H9 (cell line): ENCODE measurements around the gene KLHL14. TPM values are rescaled to one million over a fixed set of nuclear protein-coding genes. Genes with fewer than 3 reads are reported as not detected.

Source experiments
- DNase-seq: peaks from one replicate; pipeline ENCODE4 v3.0.0-alpha.2; 2017
- H2AFZ ChIP-seq: one replicate; pipeline ENCODE4 v1.6.1; 2013; ENCODE audit warnings: mild to moderate bottlenecking, low read length, control low read depth, moderate library complexity
- H2AK5ac ChIP-seq: 2 replicates; pipeline ENCODE4 v1.6.1; 2013; ENCODE audit warnings: low read length, control low read depth, mixed read lengths; ENCODE audit not compliant: insufficient read length
- H2BK120ac ChIP-seq: one replicate; pipeline ENCODE4 v1.6.1; 2013; ENCODE audit warnings: low read depth, mild to moderate bottlenecking, low read length, control low read depth, inconsistent platforms; ENCODE audit not compliant: poor library complexity, severe bottlenecking
- H2BK12ac ChIP-seq: 2 replicates; pipeline ENCODE4 v1.6.1; 2013; ENCODE audit warnings: low read length, control low read depth, mixed read lengths, low read depth; ENCODE audit not compliant: insufficient read length
- H2BK15ac ChIP-seq: 2 replicates; pipeline ENCODE4 v1.6.1; 2013; ENCODE audit warnings: low read depth, low read length, control low read depth
- H2BK20ac ChIP-seq: one replicate; pipeline ENCODE4 v1.6.1; 2013; ENCODE audit warnings: low read depth, mild to moderate bottlenecking, low read length, control low read depth, inconsistent platforms; ENCODE audit not compliant: poor library complexity, severe bottlenecking
- H2BK5ac ChIP-seq: 2 replicates; pipeline ENCODE4 v1.6.1; 2013; ENCODE audit warnings: low read length, control low read depth, mixed read lengths; ENCODE audit not compliant: insufficient read length
- H3K14ac ChIP-seq: 2 replicates; pipeline ENCODE4 v1.6.1; 2013; ENCODE audit warnings: low read length, control low read depth; ENCODE audit not compliant: insufficient read depth
- H3K18ac ChIP-seq: 2 replicates; pipeline ENCODE4 v1.6.1; 2013; ENCODE audit warnings: low read depth, mild to moderate bottlenecking, mixed read lengths, low read length, control low read depth; ENCODE audit not compliant: insufficient read length
- H3K23ac ChIP-seq: 2 replicates; pipeline ENCODE4 v1.6.1; 2013; ENCODE audit warnings: low read length, control low read depth, mixed read lengths, low read depth; ENCODE audit not compliant: insufficient read length
- H3K23me2 ChIP-seq: 2 replicates; pipeline ENCODE4 v1.6.1; 2013; ENCODE audit warnings: low read depth, mild to moderate bottlenecking, mixed read lengths, low read length, control low read depth; ENCODE audit not compliant: insufficient read length, poor library complexity, severe bottlenecking
- H3K27ac ChIP-seq: 2 replicates; pipeline ENCODE4 v1.5.1; 2013; ENCODE audit warnings: low read length, control low read depth, mixed read lengths, low read depth; ENCODE audit not compliant: insufficient read length
- H3K27me3 ChIP-seq: 2 replicates; pipeline ENCODE4 v1.6.1; 2013; ENCODE audit warnings: low read length, control low read depth, inconsistent platforms; ENCODE audit not compliant: insufficient read depth
- H3K4ac ChIP-seq: 2 replicates; pipeline ENCODE4 v1.6.1; 2013; ENCODE audit warnings: low read depth, mild to moderate bottlenecking, control low read depth, inconsistent platforms, low read length, moderate library complexity
- H3K4me1 ChIP-seq: 2 replicates; pipeline ENCODE4 v1.6.1; 2013; ENCODE audit warnings: low read length, control low read depth, inconsistent platforms; ENCODE audit not compliant: insufficient read depth
- H3K4me2 ChIP-seq: 2 replicates; pipeline ENCODE4 v1.6.1; 2013; ENCODE audit warnings: low read length, control low read depth, mixed read lengths; ENCODE audit not compliant: insufficient read length, insufficient read depth
- H3K56ac ChIP-seq: 2 replicates; pipeline ENCODE4 v1.6.1; 2013; ENCODE audit warnings: low read depth, mild to moderate bottlenecking, mixed read lengths, low read length, control low read depth; ENCODE audit not compliant: insufficient read length
- H3K79me1 ChIP-seq: 2 replicates; pipeline ENCODE4 v1.6.1; 2013; ENCODE audit warnings: low read depth, mild to moderate bottlenecking, moderate library complexity, low read length, control low read depth, inconsistent platforms; ENCODE audit not compliant: insufficient read depth, poor library complexity, severe bottlenecking
- H3K79me2 ChIP-seq: 2 replicates; pipeline ENCODE4 v1.6.1; 2013; ENCODE audit warnings: low read length, control low read depth, inconsistent platforms; ENCODE audit not compliant: insufficient read depth
- H3K9ac ChIP-seq: 2 replicates; pipeline ENCODE4 v1.6.1; 2013; ENCODE audit warnings: low read length, control low read depth, mixed read lengths; ENCODE audit not compliant: insufficient read length; ENCODE audit errors: extremely low read depth
- H3K9me3 ChIP-seq: one replicate; pipeline ENCODE4 v1.6.1; 2013; ENCODE audit warnings: low read depth, low read length, inconsistent platforms; ENCODE audit not compliant: control insufficient read depth
- H3T11ph ChIP-seq: one replicate; pipeline ENCODE4 v1.6.1; 2013; ENCODE audit warnings: mild to moderate bottlenecking, low read length, control low read depth, inconsistent platforms
- H4K20me1 ChIP-seq: one replicate; pipeline ENCODE4 v1.6.1; 2013; ENCODE audit not compliant: control insufficient read depth, insufficient read length, insufficient read depth
- H4K5ac ChIP-seq: 2 replicates; pipeline ENCODE4 v1.6.1; 2013; ENCODE audit warnings: low read depth, mild to moderate bottlenecking, mixed read lengths, low read length, control low read depth; ENCODE audit not compliant: insufficient read length
- H4K8ac ChIP-seq: replicated peaks from 2 replicates; pipeline ENCODE4 v1.6.1; 2013; ENCODE audit warnings: low read length, control low read depth, mixed read lengths, low read depth; ENCODE audit not compliant: insufficient read length
- H4K91ac ChIP-seq: 2 replicates; pipeline ENCODE4 v1.6.1; 2013; ENCODE audit warnings: low read depth, mild to moderate bottlenecking, moderate library complexity, mixed read lengths, low read length, control low read depth; ENCODE audit not compliant: insufficient read length
- H3K27ac Mint-ChIP-seq, 3 experiments: 2 replicates in 2 of 3; 3 replicates in 1 of 3; pipeline ENCODE4 v1.8.0; 2020 to 2021; ENCODE audit warnings: mixed read lengths in 3 of 3, mild to moderate bottlenecking in 1 of 3, moderate library complexity in 1 of 3
- H3K27me3 Mint-ChIP-seq: 2 replicates; pipeline ENCODE4 v1.8.0; 2021; ENCODE audit warnings: low read depth, mild to moderate bottlenecking, moderate library complexity, mixed read lengths
- H3K36me3 Mint-ChIP-seq, 3 experiments: 2 replicates in 2 of 3; 3 replicates in 1 of 3; pipeline ENCODE4 v1.8.0; 2020 to 2021; ENCODE audit warnings: low read depth in 3 of 3, mixed read lengths in 3 of 3; ENCODE audit not compliant: insufficient read depth in 1 of 3
- H3K4me1 Mint-ChIP-seq, 2 experiments: 2 replicates each; pipeline ENCODE4 v1.8.0; 2020; ENCODE audit warnings: mixed read lengths in 2 of 2
- H3K4me3 Mint-ChIP-seq, 2 experiments: 2 replicates in 1 of 2; 3 replicates in 1 of 2; pipeline ENCODE4 v1.8.0; 2020 to 2021; ENCODE audit warnings: mild to moderate bottlenecking in 2 of 2, mixed read lengths in 2 of 2, moderate library complexity in 1 of 2
- H3K9me3 Mint-ChIP-seq, 2 experiments: 2 replicates in 1 of 2; 3 replicates in 1 of 2; pipeline ENCODE4 v1.8.0; 2020; ENCODE audit warnings: mild to moderate bottlenecking in 2 of 2, mixed read lengths in 2 of 2, moderate library complexity in 1 of 2
- WGBS: extraction: QIAGEN DNeasy Blood & Tissue Kit; methylation state at CpG from one replicate; pipeline ENCODE4 v1.1.7; 2013; ENCODE audit warnings: missing lambda C conversion rate, low lambda C conversion rate, mixed read lengths; ENCODE audit not compliant: insufficient read length; ENCODE audit errors: extremely low coverage; 5-methylcytosine and 5-hydroxymethylcytosine counted together
- total RNA-seq: library from RNA; stranded (reverse); gene quantifications from 2 replicates; pipeline ENCODE4 v1.2.1, GENCODE V29; 2021
- TF ChIP-seq, protein P1 (sequence below): fragments of 200-600 bp; sonication (generic); conservative IDR thresholded peaks from 3 replicates; pipeline ENCODE4 v1.8.0; 2021; ENCODE audit warnings: antibody characterized with exemption, mild to moderate bottlenecking

KLHL14 gene
- total RNA-seq, 1 experiment from 2014 or later: 1.0 TPM

DNA sequence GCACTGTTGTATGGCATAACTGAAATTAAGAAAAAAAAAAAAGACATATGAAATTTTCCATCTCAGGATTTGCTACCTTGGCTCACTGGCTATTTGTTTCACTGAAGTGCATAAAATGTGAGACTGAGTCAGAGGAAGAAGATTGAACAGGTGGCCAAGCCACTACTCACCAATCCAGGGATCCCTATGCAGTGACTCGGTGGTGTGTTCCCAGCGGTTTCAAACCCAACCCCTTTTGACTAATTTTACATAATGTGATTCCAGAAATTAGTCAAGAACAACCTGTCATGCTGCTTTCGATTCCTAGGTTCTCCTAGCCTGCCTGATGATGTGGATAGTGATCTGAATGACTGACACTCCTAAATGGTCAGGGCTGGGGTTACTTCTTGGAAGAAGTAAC is 77.3 kb downstream of the KLHL14 start:
- no peaks in the 10 kb centered on the region for H3K27me3 ChIP-seq
- TF ChIP-seq, protein P1, sequence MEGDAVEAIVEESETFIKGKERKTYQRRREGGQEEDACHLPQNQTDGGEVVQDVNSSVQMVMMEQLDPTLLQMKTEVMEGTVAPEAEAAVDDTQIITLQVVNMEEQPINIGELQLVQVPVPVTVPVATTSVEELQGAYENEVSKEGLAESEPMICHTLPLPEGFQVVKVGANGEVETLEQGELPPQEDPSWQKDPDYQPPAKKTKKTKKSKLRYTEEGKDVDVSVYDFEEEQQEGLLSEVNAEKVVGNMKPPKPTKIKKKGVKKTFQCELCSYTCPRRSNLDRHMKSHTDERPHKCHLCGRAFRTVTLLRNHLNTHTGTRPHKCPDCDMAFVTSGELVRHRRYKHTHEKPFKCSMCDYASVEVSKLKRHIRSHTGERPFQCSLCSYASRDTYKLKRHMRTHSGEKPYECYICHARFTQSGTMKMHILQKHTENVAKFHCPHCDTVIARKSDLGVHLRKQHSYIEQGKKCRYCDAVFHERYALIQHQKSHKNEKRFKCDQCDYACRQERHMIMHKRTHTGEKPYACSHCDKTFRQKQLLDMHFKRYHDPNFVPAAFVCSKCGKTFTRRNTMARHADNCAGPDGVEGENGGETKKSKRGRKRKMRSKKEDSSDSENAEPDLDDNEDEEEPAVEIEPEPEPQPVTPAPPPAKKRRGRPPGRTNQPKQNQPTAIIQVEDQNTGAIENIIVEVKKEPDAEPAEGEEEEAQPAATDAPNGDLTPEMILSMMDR: no peak
- H3K4ac ChIP-seq: no peak overlapping the region
- no peak overlapping the region for H3K18ac ChIP-seq
- no peak overlapping the region for H2AK5ac ChIP-seq
- no peaks in the 10 kb centered on the region for H3K23me2 ChIP-seq
- no peaks in the 10 kb centered on the region; the same call in 1 of the 2 replicates for H3K4me1 ChIP-seq
- DNase-seq: no peak
- no peak overlapping the region for H2AFZ ChIP-seq
- Mint-ChIP-seq H3K4me1 (peaks cover 7 to 13% of the 10 kb centered on the region in 2 experiments), H3K4me3 (no peak overlapping the region), H3K27ac (no peak overlapping the region), H3K27me3 (no peaks in the 10 kb centered on the region), H3K9me3 (no peaks in the 10 kb centered on the region), H3K36me3 (no peaks in the 10 kb centered on the region)
- H3K14ac ChIP-seq: no peak overlapping the region
- H3K4me2 ChIP-seq: no peak overlapping the region
- H2BK5ac ChIP-seq: no peak overlapping the region
- H4K8ac ChIP-seq: no peak overlapping the region
- no peak overlapping the region for H4K5ac ChIP-seq
- H3K27ac ChIP-seq: no peak overlapping the region
- no peak overlapping the region for H2BK20ac ChIP-seq
- H2BK120ac ChIP-seq: no peak overlapping the region
- H3T11ph ChIP-seq: no peak overlapping the region
- no peak overlapping the region for H2BK15ac ChIP-seq
- H4K91ac ChIP-seq: no peak overlapping the region
- H3K79me1 ChIP-seq: no peaks in the 10 kb centered on the region
- no CpG with 5 or more reads among the region's 3 CpGs for WGBS
- no peak overlapping the region for H3K9ac ChIP-seq
- H3K9me3 ChIP-seq: no peaks in the 10 kb centered on the region
- H3K23ac ChIP-seq: no peak overlapping the region
- no peak overlapping the region for H3K56ac ChIP-seq
- H2BK12ac ChIP-seq: no peak overlapping the region
- no peaks in the 10 kb centered on the region for H4K20me1 ChIP-seq
- no peaks in the 10 kb centered on the region for H3K79me2 ChIP-seq
